Mesenchymal stem cell (in vitro differentiated cells and primary cell): ENCODE results near the gene SPECC1L.
A peak's percentile ranks its signal among the peaks of the same experiment; 100 is the strongest.
"Not testable (repeated sequence)": the region's sequence is repeated elsewhere in the genome, so short reads cannot be mapped to it uniquely, and the experiment has no call there.

ENCODE experiments used
- DNase-seq: peaks from one replicate; pipeline ENCODE4 v3.0.0-alpha.2; 2013
- H2AFZ ChIP-seq: one replicate; pipeline ENCODE4 v1.6.1; 2013; ENCODE audit warnings: low read depth, mild to moderate bottlenecking, control low read depth, inconsistent platforms, low read length, moderate library complexity
- H2AK5ac ChIP-seq: 2 replicates; pipeline ENCODE4 v1.6.1; 2013; ENCODE audit warnings: low read length, moderate library complexity, mild to moderate bottlenecking, inconsistent platforms; ENCODE audit not compliant: severe bottlenecking
- H2BK120ac ChIP-seq: one replicate; pipeline ENCODE4 v1.6.1; 2013; ENCODE audit warnings: low read depth, mild to moderate bottlenecking, inconsistent platforms, low read length, moderate library complexity
- H2BK12ac ChIP-seq, 2 experiments: one replicate each; pipeline ENCODE4 v1.6.1; 2013; ENCODE audit warnings: inconsistent platforms in 2 of 2, low read length in 2 of 2, mild to moderate bottlenecking in 2 of 2, moderate library complexity in 2 of 2, control low read depth in 1 of 2
- H2BK15ac ChIP-seq: one replicate; pipeline ENCODE4 v1.6.1; 2013; ENCODE audit warnings: mild to moderate bottlenecking, low read depth, inconsistent platforms; ENCODE audit not compliant: poor library complexity, severe bottlenecking
- H2BK5ac ChIP-seq: 2 replicates; pipeline ENCODE4 v1.6.1; 2013; ENCODE audit warnings: low read depth, mild to moderate bottlenecking, low read length, control low read depth, inconsistent platforms; ENCODE audit not compliant: poor library complexity, severe bottlenecking
- H3K14ac ChIP-seq, 2 experiments: one replicate each; pipeline ENCODE4 v1.6.1; 2013; ENCODE audit warnings: inconsistent platforms in 2 of 2, low read length in 2 of 2, control low read depth in 1 of 2, mild to moderate bottlenecking in 1 of 2, moderate library complexity in 1 of 2
- H3K18ac ChIP-seq, 2 experiments: one replicate each; pipeline ENCODE4 v1.6.1; 2013; ENCODE audit warnings: inconsistent platforms in 2 of 2, low read length in 2 of 2, control low read depth in 1 of 2, low read depth in 1 of 2, mild to moderate bottlenecking in 1 of 2
- H3K23ac ChIP-seq, 2 experiments: one replicate each; pipeline ENCODE4 v1.6.1; 2013; ENCODE audit warnings: inconsistent platforms in 2 of 2, low read length in 2 of 2, mild to moderate bottlenecking in 2 of 2, moderate library complexity in 2 of 2, control low read depth in 1 of 2
- H3K27ac ChIP-seq: 2 replicates; pipeline ENCODE4 v1.5.1; 2013; ENCODE audit warnings: mild to moderate bottlenecking, moderate library complexity, low read length, control low read depth, inconsistent platforms; ENCODE audit not compliant: poor library complexity, severe bottlenecking
- H3K27me3 ChIP-seq, 2 experiments: 2 replicates each; pipeline versions ENCODE4 v1.6.1 to v1.7.0; 2013; ENCODE audit warnings: low read length in 2 of 2, mild to moderate bottlenecking in 2 of 2, moderate library complexity in 2 of 2, control low read depth in 1 of 2, inconsistent platforms in 1 of 2; ENCODE audit not compliant: control insufficient read depth in 1 of 2, insufficient read depth in 1 of 2
- H3K36me3 ChIP-seq, 2 experiments: 2 replicates each; pipeline versions ENCODE4 v1.6.1 to v1.7.0; 2013; ENCODE audit warnings: low read length in 2 of 2, control low read depth in 1 of 2, inconsistent platforms in 1 of 2, low read depth in 1 of 2, mild to moderate bottlenecking in 1 of 2; ENCODE audit not compliant: insufficient read depth in 2 of 2, control insufficient read depth in 1 of 2
- H3K4ac ChIP-seq, 2 experiments: one replicate each; pipeline ENCODE4 v1.6.1; 2013; ENCODE audit warnings: inconsistent platforms in 2 of 2, low read length in 2 of 2, mild to moderate bottlenecking in 2 of 2, moderate library complexity in 2 of 2, control low read depth in 1 of 2, low read depth in 1 of 2
- H3K4me1 ChIP-seq: 2 replicates; pipeline ENCODE4 v1.6.1; 2013; ENCODE audit warnings: low read depth, low read length, control low read depth; ENCODE audit not compliant: control insufficient read depth, insufficient read depth
- H3K4me2 ChIP-seq: 2 replicates; pipeline ENCODE4 v1.6.1; 2013; ENCODE audit warnings: low read length, mild to moderate bottlenecking, inconsistent platforms; ENCODE audit not compliant: poor library complexity, severe bottlenecking
- H3K4me3 ChIP-seq, 2 experiments: 2 replicates each; pipeline versions ENCODE4 v1.5.1 to v1.7.0; 2013; ENCODE audit warnings: low read length in 2 of 2, mild to moderate bottlenecking in 2 of 2, control low read depth in 1 of 2, low read depth in 1 of 2; ENCODE audit not compliant: insufficient read depth in 1 of 2
- H3K79me1 ChIP-seq: replicated peaks from 2 replicates; pipeline ENCODE4 v1.6.1; 2013; ENCODE audit warnings: mild to moderate bottlenecking, control low read depth, low read length, inconsistent platforms; ENCODE audit not compliant: poor library complexity, severe bottlenecking
- H3K9ac ChIP-seq: 2 replicates; pipeline ENCODE4 v1.7.0; 2013; ENCODE audit warnings: mild to moderate bottlenecking, low read length, moderate library complexity
- H3K9me3 ChIP-seq: 2 replicates; pipeline ENCODE4 v1.7.0; 2013; ENCODE audit warnings: mild to moderate bottlenecking, low read length; ENCODE audit not compliant: control insufficient read depth
- H4K8ac ChIP-seq: one replicate; pipeline ENCODE4 v1.6.1; 2013; ENCODE audit warnings: inconsistent platforms, mild to moderate bottlenecking, low read length, moderate library complexity
- H4K91ac ChIP-seq: one replicate; pipeline ENCODE4 v1.6.1; 2013; ENCODE audit warnings: mild to moderate bottlenecking, low read length, inconsistent platforms
- WGBS: methylation state at CpG from one replicate; pipeline ENCODE4 v1.1.7; 2013; ENCODE audit warnings: mixed read lengths; 5-methylcytosine and 5-hydroxymethylcytosine counted together

SPECC1L gene

GRCh38 chr22:24290459-24290858, 19.8 kb downstream of the SPECC1L start:
- no peak overlapping the region for H2BK15ac ChIP-seq
- H3K36me3 ChIP-seq = no peaks in the 10 kb centered on the region
- no peaks in the 10 kb centered on the region for H3K27me3 ChIP-seq
- DNase-seq = no peak
- no peak overlapping the region for H2BK5ac ChIP-seq
- H3K23ac ChIP-seq = no peak overlapping the region
- no peak overlapping the region for H3K18ac ChIP-seq
- no peak overlapping the region for H2AFZ ChIP-seq
- no peak overlapping the region for H2BK12ac ChIP-seq
- H3K9me3 ChIP-seq = no peaks in the 10 kb centered on the region
- H3K79me1 ChIP-seq = no peaks in the 10 kb centered on the region
- no peak overlapping the region for H3K4me2 ChIP-seq
- H3K27ac ChIP-seq = no peak overlapping the region
- no peak overlapping the region for H4K91ac ChIP-seq
- H2BK120ac ChIP-seq = no peak overlapping the region
- no peak overlapping the region for H2AK5ac ChIP-seq
- H3K4ac ChIP-seq = no peak overlapping the region
- H4K8ac ChIP-seq = no peak overlapping the region
- H3K4me1 ChIP-seq = peaks cover 10% of the 10 kb centered on the region
- H3K14ac ChIP-seq = no peak overlapping the region
- H3K9ac ChIP-seq = peak overlapping the region; percentile 61
- H3K4me3 ChIP-seq = peak overlapping the region in 1 of 2 experiments; percentile 52

- Histone ChIP-seq H4K8ac (no peak overlapping the region), H2BK120ac (no peak overlapping the region), H3K9me3 (no peaks in the 10 kb centered on the region), H3K4me1 (peaks cover 9% of the 10 kb centered on the region), H4K91ac (no peak overlapping the region), H2AFZ (no peak overlapping the region), H3K4ac (no peak overlapping the region), H3K14ac (no peak overlapping the region), H2BK15ac (no peak overlapping the region), H3K18ac (no peak overlapping the region), H3K23ac (no peak overlapping the region), H3K27me3 (no peaks in the 10 kb centered on the region), H3K36me3 (no peaks in the 10 kb centered on the region), H3K9ac (no peak overlapping the region), H3K4me2 (no peak overlapping the region), H2BK12ac (peak overlapping the region in 1 of 2 experiments; percentile 2), H2BK5ac (no peak overlapping the region), H2AK5ac (no peak overlapping the region), H3K27ac (no peak overlapping the region), H3K79me1 (no peaks in the 10 kb centered on the region), H3K4me3 (no peak overlapping the region)
- 98% methylated on average over 3 of the region's 3 CpGs for WGBS
- no peak for DNase-seq
Measured at GRCh38 chr22:24291515-24292201, 21.0 kb downstream of the SPECC1L start.

- H3K27ac ChIP-seq, H3K4me3 ChIP-seq, H2BK5ac ChIP-seq, H3K9me3 ChIP-seq, H3K79me1 ChIP-seq, H3K23ac ChIP-seq, H2AFZ ChIP-seq, H2BK15ac ChIP-seq, H4K91ac ChIP-seq, H3K27me3 ChIP-seq, H3K9ac ChIP-seq, DNase-seq, H4K8ac ChIP-seq, H2BK120ac ChIP-seq, H3K14ac ChIP-seq, H3K4me2 ChIP-seq, H3K36me3 ChIP-seq, H2AK5ac ChIP-seq, H3K4me1 ChIP-seq, H3K18ac ChIP-seq, H2BK12ac ChIP-seq, H3K4ac ChIP-seq: not testable (repeated sequence)
- WGBS = no CpG with 5 or more reads among the region's 3 CpGs
Measured at GRCh38 chr22:24292202-24292830, 21.7 kb downstream of the SPECC1L start.

- H2AK5ac ChIP-seq, H2AFZ ChIP-seq, H3K79me1 ChIP-seq, H3K36me3 ChIP-seq, H3K23ac ChIP-seq, H3K4me2 ChIP-seq, H2BK15ac ChIP-seq, H2BK120ac ChIP-seq, DNase-seq, H3K9ac ChIP-seq, H3K27ac ChIP-seq, H3K4me3 ChIP-seq, H3K27me3 ChIP-seq, H3K4me1 ChIP-seq, H3K18ac ChIP-seq, H3K4ac ChIP-seq, H3K9me3 ChIP-seq, H3K14ac ChIP-seq, H4K91ac ChIP-seq, H2BK12ac ChIP-seq, H4K8ac ChIP-seq, H2BK5ac ChIP-seq: not testable (repeated sequence)
- WGBS = no CpG with 5 or more reads among the region's 1 CpG
Measured at GRCh38 chr22:24294913-24295312, 24.3 kb downstream of the SPECC1L start.
